Adrenal gland (tissue), 12 donors: ENCODE measurements around the gene NRAP. TPM values are rescaled to one million over a fixed set of nuclear protein-coding genes. Genes with fewer than 3 reads are reported as not detected.

ENCODE experiments used
- DNase-seq, 7 donors: peaks; one replicate each; pipeline ENCODE4 v3.0.0-alpha.2; 2019 to 2020
- H3K27ac ChIP-seq, 5 donors: fragments of 200-600 bp; sonication (generic) in 4 of 5; 1 replicate in 3 of 5; 2 replicates in 2 of 5; pipeline versions ENCODE4 v1.5.1 to v1.8.0; 2016 to 2020; ENCODE audit warnings: mild to moderate bottlenecking in 1 of 5
- H3K27me3 ChIP-seq: fragments of 200-600 bp; 2 replicates; pipeline ENCODE4 v1.8.0; 2021
- H3K36me3 ChIP-seq, 2 donors: fragments of 200-600 bp; replicated peaks in 1 of 2; 1 replicate in 1 of 2; 2 replicates in 1 of 2; pipeline versions ENCODE4 v1.5.1 to v1.8.0; 2018 to 2022
- H3K4me1 ChIP-seq, 2 donors: fragments of 200-600 bp; replicated peaks in 1 of 2; 1 replicate in 1 of 2; 2 replicates in 1 of 2; pipeline versions ENCODE4 v1.5.1 to v1.8.0; 2018 to 2021
- H3K4me3 ChIP-seq, 4 donors: fragments of 200-600 bp; sonication (generic) in 3 of 4; one replicate each; pipeline ENCODE4 v1.5.1; 2016 to 2018
- H3K9me3 ChIP-seq, 3 donors: fragments of 200-600 bp; sonication (generic) in 1 of 3; replicated peaks in 1 of 3; 1 replicate in 2 of 3; 2 replicates in 1 of 3; pipeline versions ENCODE4 v1.5.1 to v1.8.0; 2016 to 2021
- POLR2A ChIP-seq, 2 donors: fragments of 450-650 bp; IDR thresholded peaks; one replicate each; pipeline ENCODE4 v1.6.1; 2017; ENCODE audit warnings: antibody characterized with exemption in 2 of 2, mild to moderate bottlenecking in 2 of 2, moderate library complexity in 1 of 2
- WGBS, 4 donors: extraction: QIAGEN DNeasy Blood & Tissue Kit in 2 of 4; methylation state at CpG; one replicate each; pipeline versions ENCODE4 v1.1.5 to v1.1.7; 2013 to 2017; 5-methylcytosine and 5-hydroxymethylcytosine counted together
- intact Hi-C, 2 donors: fragments of 100-400 bp; cut with DNase I; formaldehyde crosslinking; loops; one replicate each; pipeline versions ENCODE4 v1.14.1 to v1.15.0; 2022 to 2023
- polyA plus RNA-seq, 3 donors: library from polyadenylated mRNA; stranded (reverse); fragments of 200-250 nt in 2 of 3; fragments of 350-450 nt in 1 of 3; fragmentation: Illumina TruSeq in 1 of 3; extraction: RNeasy Lipid Tissue Mini Kit (QIAGEN cat#74804) in 1 of 3; gene quantifications; one replicate each; pipeline ENCODE4 v1.2.3, GENCODE V29; 2013 to 2014
- total RNA-seq, 9 donors: library from RNA; depleted of rRNA in 4 of 9; stranded (reverse); fragments of >200 nt in 4 of 9; fragments of 120-200 nt in 1 of 9; fragmentation: NEBNext Ultra II Directional in 1 of 9; extraction: Animal tissue kit (Norgen Biotek cat#: 25700) in 1 of 9; gene quantifications; one replicate each; pipeline versions ENCODE4 v1.1.0 to v1.2.4, GENCODE V29; 2013 to 2023
- TF ChIP-seq, protein P1 (sequence below), 6 experiments: fragments of 450-650 bp in 4 of 6; fragments of 200-600 bp in 2 of 6; sonication (generic) in 1 of 6; IDR thresholded peaks; 1 replicate in 5 of 6; 2 replicates in 1 of 6; pipeline versions ENCODE4 v1.5.1 to v1.8.0; 2016 to 2021; ENCODE audit warnings: antibody characterized with exemption in 6 of 6, mild to moderate bottlenecking in 2 of 6, moderate library complexity in 1 of 6
- donor health status: healthy with polysubstance abuse.
- donor health status: Bipolar disorder and iron deficiency.
- donor health status: DM: yes; HTN: yes; CAD: no.
- donor health status: DM: no; HTN: no; CAD: no.
- donor health status: DM: no; HTN: no; CAD: no.
- donor health status: DM: yes; HTN: yes; CAD: no.

The NRAP gene
- total and polyA plus RNA-seq, 12 donors, result 0.03 to 2.0 (median 0.09) TPM; not detected in 8

DNA sequence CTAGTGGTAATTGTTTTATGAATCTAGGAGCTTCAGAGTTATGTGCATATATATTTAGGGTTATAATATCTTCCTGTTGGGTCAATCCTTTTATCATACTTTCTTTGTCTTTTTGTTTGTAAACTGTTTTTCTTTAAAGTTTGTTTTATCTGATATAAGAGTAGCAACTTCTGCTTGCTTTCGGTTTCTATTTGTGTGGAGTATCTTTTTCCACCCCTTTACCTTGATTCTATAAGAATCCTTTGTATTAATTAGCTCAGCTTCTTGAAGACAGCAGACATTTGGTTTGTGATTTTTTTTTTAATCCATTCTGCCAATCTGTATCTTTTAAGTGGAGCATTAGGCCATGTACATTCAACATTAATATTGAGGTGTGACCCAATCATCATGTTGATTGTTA, 25.2 kb upstream of the NRAP start:
- Histone ChIP-seq H3K27ac (no peak overlapping the region), H3K27me3 (no peaks in the 10 kb centered on the region), H3K4me3 (no peak overlapping the region), H3K4me1 (no peaks in the 10 kb centered on the region), H3K36me3 (no peaks in the 10 kb centered on the region), H3K9me3 (peaks cover 0 to 26% (median 11%) of the 10 kb centered on the region in 3 donors)
- TF ChIP-seq POLR2A (IDR thresholded peaks at IDR 0.05), result no peak
- TF ChIP-seq, protein P1, sequence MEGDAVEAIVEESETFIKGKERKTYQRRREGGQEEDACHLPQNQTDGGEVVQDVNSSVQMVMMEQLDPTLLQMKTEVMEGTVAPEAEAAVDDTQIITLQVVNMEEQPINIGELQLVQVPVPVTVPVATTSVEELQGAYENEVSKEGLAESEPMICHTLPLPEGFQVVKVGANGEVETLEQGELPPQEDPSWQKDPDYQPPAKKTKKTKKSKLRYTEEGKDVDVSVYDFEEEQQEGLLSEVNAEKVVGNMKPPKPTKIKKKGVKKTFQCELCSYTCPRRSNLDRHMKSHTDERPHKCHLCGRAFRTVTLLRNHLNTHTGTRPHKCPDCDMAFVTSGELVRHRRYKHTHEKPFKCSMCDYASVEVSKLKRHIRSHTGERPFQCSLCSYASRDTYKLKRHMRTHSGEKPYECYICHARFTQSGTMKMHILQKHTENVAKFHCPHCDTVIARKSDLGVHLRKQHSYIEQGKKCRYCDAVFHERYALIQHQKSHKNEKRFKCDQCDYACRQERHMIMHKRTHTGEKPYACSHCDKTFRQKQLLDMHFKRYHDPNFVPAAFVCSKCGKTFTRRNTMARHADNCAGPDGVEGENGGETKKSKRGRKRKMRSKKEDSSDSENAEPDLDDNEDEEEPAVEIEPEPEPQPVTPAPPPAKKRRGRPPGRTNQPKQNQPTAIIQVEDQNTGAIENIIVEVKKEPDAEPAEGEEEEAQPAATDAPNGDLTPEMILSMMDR (IDR thresholded peaks at IDR 0.05), result no peak
- DNase-seq, result no peak
- intact Hi-C loops, result no loop called here
- WGBS, 4 donors, result 89 to 100% (median 93%) methylated on average over 1 of the region's 1 CpG

DNA sequence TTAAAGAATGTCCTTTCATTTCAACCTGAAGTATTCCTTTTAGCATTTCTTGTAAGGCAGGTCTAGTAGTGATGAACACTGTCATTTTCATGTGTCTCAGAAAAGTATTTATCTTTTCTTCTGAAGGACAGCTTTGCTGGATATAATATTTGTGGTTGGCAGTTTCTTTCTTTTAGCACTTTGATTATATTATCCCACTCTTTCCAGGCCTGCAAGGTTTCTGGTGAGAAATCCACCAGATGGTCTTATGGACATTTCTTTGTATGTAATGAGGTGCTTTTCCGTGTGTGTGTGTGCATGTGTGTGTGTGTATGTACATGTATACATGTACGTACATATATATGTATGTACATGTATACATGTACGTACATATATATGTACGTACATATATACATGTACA, 23.2 kb upstream of the NRAP start:
- intact Hi-C loops, result no loop called here
- Histone ChIP-seq H3K9me3 (peaks cover 0 to 11% (median 11%) of the 10 kb centered on the region in 3 donors), H3K4me1 (no peaks in the 10 kb centered on the region), H3K27ac (no peak overlapping the region), H3K4me3 (no peak overlapping the region), H3K36me3 (no peaks in the 10 kb centered on the region), H3K27me3 (no peaks in the 10 kb centered on the region)
- DNase-seq, result no peak
- TF ChIP-seq, protein P1 (IDR thresholded peaks at IDR 0.05), result no peak
- no peak for TF ChIP-seq POLR2A (IDR thresholded peaks at IDR 0.05)
- WGBS, 4 donors, result 84 to 98% (median 96%) methylated on average over 4 of the region's 4 CpGs

DNA sequence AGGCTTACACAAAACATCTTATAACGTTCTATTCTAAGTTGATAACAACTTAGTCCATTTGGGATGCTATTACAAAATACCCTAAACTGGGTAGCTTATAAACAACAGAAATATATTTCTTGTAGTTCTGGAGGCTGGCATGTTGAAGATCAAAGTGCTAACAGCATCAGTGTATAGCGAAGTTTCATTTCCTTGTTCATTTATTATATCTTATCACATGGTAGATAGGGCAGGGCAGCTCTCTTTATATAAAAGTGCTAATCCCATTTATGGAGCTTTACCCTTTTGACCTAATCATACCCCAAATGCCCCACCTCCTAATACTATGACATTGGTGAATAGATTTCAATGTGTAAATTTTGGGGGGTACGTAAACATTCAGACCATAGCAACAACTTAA, 22.2 kb upstream of the NRAP start:
- H3K4me1 ChIP-seq, result peaks cover 0 to 9% of the 10 kb centered on the region in 2 donors
- intact Hi-C loops, result no loop called here
- WGBS, 4 donors, result 95 to 99% (median 96%) methylated on average over 3 of the region's 3 CpGs
- no peak for DNase-seq
- no peak overlapping the region for H3K27ac ChIP-seq
- TF ChIP-seq, protein P1 (IDR thresholded peaks at IDR 0.05), result no peak
- no peaks in the 10 kb centered on the region for H3K27me3 ChIP-seq
- no peak overlapping the region for H3K4me3 ChIP-seq
- peaks cover 0 to 11% (median 11%) of the 10 kb centered on the region in 3 donors for H3K9me3 ChIP-seq
- no peaks in the 10 kb centered on the region for H3K36me3 ChIP-seq

DNA sequence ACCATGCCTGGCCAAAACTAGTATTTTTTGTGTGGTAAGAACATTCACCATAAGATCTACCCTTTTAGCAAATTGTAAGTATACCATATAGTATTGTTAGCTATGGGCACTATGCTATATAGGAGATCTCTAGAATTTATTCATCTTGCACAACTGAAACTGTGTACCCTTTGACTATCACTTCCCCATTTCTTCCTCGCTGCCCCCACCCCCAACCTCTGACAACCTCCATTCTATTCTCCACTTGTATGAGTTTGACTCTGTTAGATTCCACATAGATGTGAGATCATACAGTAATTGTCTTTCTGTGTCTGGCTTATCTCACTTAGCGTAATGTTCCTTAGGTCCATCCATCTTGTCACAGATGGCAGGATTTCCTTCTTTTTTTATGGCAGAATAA, 19.5 kb upstream of the NRAP start:
- TF ChIP-seq, protein P1 (IDR thresholded peaks at IDR 0.05), result no peak
- no peak for TF ChIP-seq POLR2A (IDR thresholded peaks at IDR 0.05)
- H3K4me3 ChIP-seq, result no peak overlapping the region

More for the DNA sequence above, 19.5 kb upstream of the NRAP start:
- WGBS, 4 donors, result 80 to 96% (median 84%) methylated on average over 2 of the region's 2 CpGs
- H3K9me3 ChIP-seq, result peaks cover 0 to 11% (median 11%) of the 10 kb centered on the region in 3 donors
- no peaks in the 10 kb centered on the region for H3K36me3 ChIP-seq
- peaks cover 0 to 13% of the 10 kb centered on the region in 2 donors for H3K4me1 ChIP-seq
- intact Hi-C loops, result no loop called here
- H3K27ac ChIP-seq, result no peak overlapping the region
- no peak for DNase-seq
- H3K27me3 ChIP-seq, result no peaks in the 10 kb centered on the region
